Testis (tissue), 2 donors: ENCODE data around the gene TRRAP.

ENCODE experiments used
- POLR2A ChIP-seq: fragments of 450-650 bp; IDR thresholded peaks from one replicate; pipeline ENCODE4 v1.6.1; 2017; ENCODE audit warnings: antibody characterized with exemption, mild to moderate bottlenecking, moderate library complexity
- TF ChIP-seq, protein P1 (sequence below), 3 experiments: fragments of 450-650 bp in 2 of 3; fragments of 200-600 bp in 1 of 3; sonication (generic) in 1 of 3; IDR thresholded peaks; one replicate each; pipeline ENCODE4 v1.5.1; 2016 to 2019; ENCODE audit warnings: antibody characterized with exemption in 3 of 3, mild to moderate bottlenecking in 2 of 3, moderate library complexity in 1 of 3

DNA sequence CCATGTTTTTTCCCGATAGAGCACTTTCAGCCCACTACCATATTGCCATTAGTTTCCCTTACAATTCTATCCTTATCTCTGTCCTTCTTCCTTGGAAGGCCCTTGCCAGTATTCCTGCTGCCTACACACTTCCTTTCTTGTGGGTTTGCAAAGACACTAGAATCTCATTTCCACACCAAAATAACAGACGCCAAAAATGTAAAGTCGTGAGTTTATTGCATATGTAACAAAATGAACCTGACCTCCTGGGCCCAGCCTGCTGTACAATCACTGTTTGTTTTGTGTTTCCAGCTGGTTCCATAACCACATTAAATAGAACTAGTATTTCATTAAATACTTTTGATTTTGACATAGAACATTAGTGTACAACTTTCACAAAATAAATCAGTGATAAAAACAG, 148.9 kb downstream of the TRRAP start:
- TF ChIP-seq, protein P1, sequence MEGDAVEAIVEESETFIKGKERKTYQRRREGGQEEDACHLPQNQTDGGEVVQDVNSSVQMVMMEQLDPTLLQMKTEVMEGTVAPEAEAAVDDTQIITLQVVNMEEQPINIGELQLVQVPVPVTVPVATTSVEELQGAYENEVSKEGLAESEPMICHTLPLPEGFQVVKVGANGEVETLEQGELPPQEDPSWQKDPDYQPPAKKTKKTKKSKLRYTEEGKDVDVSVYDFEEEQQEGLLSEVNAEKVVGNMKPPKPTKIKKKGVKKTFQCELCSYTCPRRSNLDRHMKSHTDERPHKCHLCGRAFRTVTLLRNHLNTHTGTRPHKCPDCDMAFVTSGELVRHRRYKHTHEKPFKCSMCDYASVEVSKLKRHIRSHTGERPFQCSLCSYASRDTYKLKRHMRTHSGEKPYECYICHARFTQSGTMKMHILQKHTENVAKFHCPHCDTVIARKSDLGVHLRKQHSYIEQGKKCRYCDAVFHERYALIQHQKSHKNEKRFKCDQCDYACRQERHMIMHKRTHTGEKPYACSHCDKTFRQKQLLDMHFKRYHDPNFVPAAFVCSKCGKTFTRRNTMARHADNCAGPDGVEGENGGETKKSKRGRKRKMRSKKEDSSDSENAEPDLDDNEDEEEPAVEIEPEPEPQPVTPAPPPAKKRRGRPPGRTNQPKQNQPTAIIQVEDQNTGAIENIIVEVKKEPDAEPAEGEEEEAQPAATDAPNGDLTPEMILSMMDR (IDR thresholded peaks at IDR 0.05) = no peak
- TF ChIP-seq POLR2A = no peak
